Measurements from ENCODE around the gene DDIT3.

DNA sequence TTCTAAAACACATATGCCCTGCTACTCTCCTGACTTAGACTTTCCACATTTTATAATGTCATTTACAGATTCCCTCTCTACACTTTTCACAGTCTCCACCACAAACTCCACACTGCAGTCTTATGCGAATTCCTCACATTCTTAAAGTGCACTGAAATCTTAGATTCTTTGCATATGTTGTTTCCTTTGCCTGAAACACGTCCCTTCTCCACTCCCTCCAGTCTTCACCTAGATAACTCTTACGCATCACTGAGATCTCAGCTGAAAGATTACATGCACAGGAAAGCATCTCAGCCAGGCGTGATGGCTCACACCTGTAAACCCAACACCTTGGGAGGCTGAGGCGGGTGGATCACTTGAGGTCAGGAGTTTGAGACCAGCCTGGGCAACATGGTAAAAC lies 36.8 kb downstream of the DDIT3 start:
- TF ChIP-seq, protein P1, sequence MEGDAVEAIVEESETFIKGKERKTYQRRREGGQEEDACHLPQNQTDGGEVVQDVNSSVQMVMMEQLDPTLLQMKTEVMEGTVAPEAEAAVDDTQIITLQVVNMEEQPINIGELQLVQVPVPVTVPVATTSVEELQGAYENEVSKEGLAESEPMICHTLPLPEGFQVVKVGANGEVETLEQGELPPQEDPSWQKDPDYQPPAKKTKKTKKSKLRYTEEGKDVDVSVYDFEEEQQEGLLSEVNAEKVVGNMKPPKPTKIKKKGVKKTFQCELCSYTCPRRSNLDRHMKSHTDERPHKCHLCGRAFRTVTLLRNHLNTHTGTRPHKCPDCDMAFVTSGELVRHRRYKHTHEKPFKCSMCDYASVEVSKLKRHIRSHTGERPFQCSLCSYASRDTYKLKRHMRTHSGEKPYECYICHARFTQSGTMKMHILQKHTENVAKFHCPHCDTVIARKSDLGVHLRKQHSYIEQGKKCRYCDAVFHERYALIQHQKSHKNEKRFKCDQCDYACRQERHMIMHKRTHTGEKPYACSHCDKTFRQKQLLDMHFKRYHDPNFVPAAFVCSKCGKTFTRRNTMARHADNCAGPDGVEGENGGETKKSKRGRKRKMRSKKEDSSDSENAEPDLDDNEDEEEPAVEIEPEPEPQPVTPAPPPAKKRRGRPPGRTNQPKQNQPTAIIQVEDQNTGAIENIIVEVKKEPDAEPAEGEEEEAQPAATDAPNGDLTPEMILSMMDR (IDR thresholded peaks at IDR 0.05; ENCODE audit: low read depth, low read length), result no peak
- no peak for TF ChIP-seq POLR2A (IDR thresholded peaks at IDR 0.05; ENCODE audit: extremely low read depth, insufficient read length)

Data from NB4 (cell line).